Esophagus muscularis mucosa (tissue), 4 donors: ENCODE results near the gene ARMC9. TPM values are rescaled to one million over a fixed set of nuclear protein-coding genes. Genes with fewer than 3 reads are reported as not detected.

Experiments
- DNase-seq: peaks from one replicate; pipeline ENCODE4 v3.0.0-alpha.2; 2017; ENCODE audit errors: extremely low spot score
- H3K27ac ChIP-seq, 4 donors: fragments of 200-600 bp; sonication (generic); replicated peaks in 1 of 4; 1 replicate in 3 of 4; 2 replicates in 1 of 4; pipeline ENCODE4 v1.5.1; 2016 to 2019; ENCODE audit warnings: mild to moderate bottlenecking in 1 of 4
- H3K27me3 ChIP-seq, 4 donors: fragments of 200-600 bp; sonication (generic); one replicate each; pipeline versions ENCODE4 v1.5.1 to v1.6.0; 2016 to 2019
- H3K36me3 ChIP-seq, 4 donors: fragments of 200-600 bp; sonication (generic); one replicate each; pipeline ENCODE4 v1.5.1; 2016 to 2019
- H3K4me1 ChIP-seq, 4 donors: fragments of 200-600 bp; sonication (generic); one replicate each; pipeline ENCODE4 v1.5.1; 2016 to 2019
- H3K4me3 ChIP-seq, 4 donors: fragments of 200-600 bp; sonication (generic); 1 replicate in 2 of 4; 2 replicates in 2 of 4; pipeline ENCODE4 v1.5.1; 2016 to 2019; ENCODE audit warnings: mild to moderate bottlenecking in 4 of 4, moderate library complexity in 1 of 4
- H3K9me3 ChIP-seq, 4 donors: fragments of 200-600 bp; sonication (generic); 1 replicate in 3 of 4; 2 replicates in 1 of 4; pipeline ENCODE4 v1.5.1; 2016 to 2019
- EP300 ChIP-seq: sonication (generic); formaldehyde crosslinking; IDR thresholded peaks from one replicate; pipeline ENCODE4 v1.6.1; 2017; ENCODE audit warnings: antibody characterized with exemption
- POLR2A ChIP-seq: fragments of 450-650 bp; IDR thresholded peaks from one replicate; pipeline ENCODE4 v1.6.1; 2017; ENCODE audit warnings: antibody characterized with exemption, moderate library complexity, mild to moderate bottlenecking, low read depth
- POLR2AphosphoS5 ChIP-seq, 2 donors: sonication (generic); formaldehyde crosslinking; IDR thresholded peaks; one replicate each; pipeline ENCODE4 v1.6.1; 2017; ENCODE audit warnings: antibody characterized with exemption in 2 of 2
- WGBS: methylation state at CpG from one replicate; pipeline ENCODE4 v1.1.5; 2018; 5-methylcytosine and 5-hydroxymethylcytosine counted together
- intact Hi-C: fragments of 100-400 bp; cut with DNase I; formaldehyde crosslinking; loops from one replicate; pipeline ENCODE4 v1.15.1; 2023
- total RNA-seq, 4 donors: library from RNA; depleted of rRNA; stranded (reverse); fragments of >200 nt; gene quantifications; one replicate each; pipeline versions ENCODE4 v1.1.0 to v1.2.1, GENCODE V29; 2016
- TF ChIP-seq, protein P1 (sequence below), 3 experiments: fragments of 200-600 bp in 2 of 3; fragments of 450-650 bp in 1 of 3; sonication (generic) in 2 of 3; IDR thresholded peaks; one replicate each; pipeline ENCODE4 v1.5.1; 2017 to 2019; ENCODE audit warnings: antibody characterized with exemption in 3 of 3, mild to moderate bottlenecking in 2 of 3, moderate library complexity in 1 of 3

The ARMC9 gene
- total RNA-seq, 4 donors from 2014 or later: 119 to 262 (median 152) TPM

DNA sequence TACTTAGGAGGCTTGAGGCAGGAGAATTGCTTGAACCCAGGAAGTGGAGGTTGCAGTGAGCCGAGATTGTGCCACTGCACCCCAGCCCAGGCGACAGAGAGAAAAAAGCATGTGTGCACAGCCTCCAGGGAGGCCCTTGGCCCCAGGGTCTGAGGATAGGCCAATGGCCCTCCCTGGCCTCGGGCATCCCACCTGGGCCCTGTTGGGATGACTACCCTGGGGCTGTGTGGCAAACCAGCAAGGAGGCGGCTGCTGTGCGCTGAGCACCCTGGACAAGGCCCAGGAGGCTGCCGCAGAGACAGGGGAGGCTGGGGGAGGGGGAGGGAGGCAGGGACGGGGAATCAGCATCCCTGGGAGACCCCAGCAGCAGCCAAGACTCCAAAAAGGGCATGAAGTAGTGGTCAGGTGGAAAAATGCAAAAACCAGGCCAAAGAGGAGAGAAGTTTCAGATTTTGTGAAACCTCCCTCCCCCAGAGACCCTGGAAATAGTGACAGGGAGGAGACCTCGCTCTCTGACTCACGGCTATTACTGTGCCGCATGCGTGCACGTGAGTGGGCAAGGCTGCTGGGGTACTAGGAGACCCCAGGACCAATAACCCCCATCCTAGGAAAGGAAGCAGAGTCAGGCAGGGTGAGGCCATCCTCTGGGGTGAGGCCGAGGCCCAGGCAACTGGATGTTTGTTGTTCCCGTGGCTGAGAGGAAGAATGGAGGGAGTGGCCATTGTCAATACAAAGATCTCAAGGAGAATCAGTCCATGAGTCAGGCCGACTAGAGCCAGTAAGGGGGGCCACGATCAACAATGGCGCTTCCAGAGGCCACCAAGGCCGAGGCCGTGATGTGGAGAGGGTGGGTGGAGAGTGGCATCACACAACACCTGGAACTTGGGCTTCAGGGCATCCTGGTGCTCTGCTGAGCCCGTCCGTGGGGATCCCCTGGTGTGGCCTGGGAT is 181.1 kb downstream of the ARMC9 start:
- 88% methylated on average over 18 of the region's 21 CpGs for WGBS
- no peaks in the 10 kb centered on the region for H3K36me3 ChIP-seq
- H3K9me3 ChIP-seq: no peaks in the 10 kb centered on the region
- intact Hi-C loops: no loop called here
- TF ChIP-seq POLR2AphosphoS5 (IDR thresholded peaks at IDR 0.05): no peak
- TF ChIP-seq, protein P1, sequence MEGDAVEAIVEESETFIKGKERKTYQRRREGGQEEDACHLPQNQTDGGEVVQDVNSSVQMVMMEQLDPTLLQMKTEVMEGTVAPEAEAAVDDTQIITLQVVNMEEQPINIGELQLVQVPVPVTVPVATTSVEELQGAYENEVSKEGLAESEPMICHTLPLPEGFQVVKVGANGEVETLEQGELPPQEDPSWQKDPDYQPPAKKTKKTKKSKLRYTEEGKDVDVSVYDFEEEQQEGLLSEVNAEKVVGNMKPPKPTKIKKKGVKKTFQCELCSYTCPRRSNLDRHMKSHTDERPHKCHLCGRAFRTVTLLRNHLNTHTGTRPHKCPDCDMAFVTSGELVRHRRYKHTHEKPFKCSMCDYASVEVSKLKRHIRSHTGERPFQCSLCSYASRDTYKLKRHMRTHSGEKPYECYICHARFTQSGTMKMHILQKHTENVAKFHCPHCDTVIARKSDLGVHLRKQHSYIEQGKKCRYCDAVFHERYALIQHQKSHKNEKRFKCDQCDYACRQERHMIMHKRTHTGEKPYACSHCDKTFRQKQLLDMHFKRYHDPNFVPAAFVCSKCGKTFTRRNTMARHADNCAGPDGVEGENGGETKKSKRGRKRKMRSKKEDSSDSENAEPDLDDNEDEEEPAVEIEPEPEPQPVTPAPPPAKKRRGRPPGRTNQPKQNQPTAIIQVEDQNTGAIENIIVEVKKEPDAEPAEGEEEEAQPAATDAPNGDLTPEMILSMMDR (IDR thresholded peaks at IDR 0.05): no peak
- TF ChIP-seq EP300: no peak
- H3K27ac ChIP-seq: no peak overlapping the region
- DNase-seq: no peak
- H3K27me3 ChIP-seq: no peaks in the 10 kb centered on the region
- H3K4me1 ChIP-seq: no peaks in the 10 kb centered on the region
- no peak overlapping the region for H3K4me3 ChIP-seq

DNA sequence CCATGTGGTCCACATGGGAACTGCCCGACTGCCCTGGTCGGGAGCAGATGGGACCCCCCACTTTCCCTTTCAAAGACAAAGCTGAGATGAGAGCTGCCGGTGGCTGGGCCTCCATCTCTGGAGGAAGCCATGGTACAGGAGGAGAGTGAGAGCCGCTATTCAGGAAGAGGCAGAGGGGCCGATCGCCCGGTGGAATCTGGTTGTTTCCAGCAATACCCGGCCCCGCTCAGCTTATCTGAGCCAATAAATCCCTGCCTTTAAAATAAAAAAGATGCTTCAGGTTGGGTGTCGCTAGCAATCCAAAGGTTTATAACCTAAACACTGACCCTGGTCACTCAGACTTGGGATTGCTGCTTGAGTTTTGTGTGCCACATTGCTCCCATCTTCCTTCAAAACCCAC is 181.9 kb downstream of the ARMC9 start:
- Histone ChIP-seq H3K9me3 (no peaks in the 10 kb centered on the region), H3K36me3 (no peaks in the 10 kb centered on the region), H3K4me3 (no peak overlapping the region), H3K27ac (no peak overlapping the region), H3K4me1 (no peaks in the 10 kb centered on the region), H3K27me3 (no peaks in the 10 kb centered on the region)
- intact Hi-C loops: no loop called here
- TF ChIP-seq POLR2A (no peak), EP300 (no peak)
- TF ChIP-seq, protein P1 (IDR thresholded peaks at IDR 0.05): no peak
- no peak for DNase-seq
- WGBS: 94% methylated on average over 9 of the region's 10 CpGs

DNA sequence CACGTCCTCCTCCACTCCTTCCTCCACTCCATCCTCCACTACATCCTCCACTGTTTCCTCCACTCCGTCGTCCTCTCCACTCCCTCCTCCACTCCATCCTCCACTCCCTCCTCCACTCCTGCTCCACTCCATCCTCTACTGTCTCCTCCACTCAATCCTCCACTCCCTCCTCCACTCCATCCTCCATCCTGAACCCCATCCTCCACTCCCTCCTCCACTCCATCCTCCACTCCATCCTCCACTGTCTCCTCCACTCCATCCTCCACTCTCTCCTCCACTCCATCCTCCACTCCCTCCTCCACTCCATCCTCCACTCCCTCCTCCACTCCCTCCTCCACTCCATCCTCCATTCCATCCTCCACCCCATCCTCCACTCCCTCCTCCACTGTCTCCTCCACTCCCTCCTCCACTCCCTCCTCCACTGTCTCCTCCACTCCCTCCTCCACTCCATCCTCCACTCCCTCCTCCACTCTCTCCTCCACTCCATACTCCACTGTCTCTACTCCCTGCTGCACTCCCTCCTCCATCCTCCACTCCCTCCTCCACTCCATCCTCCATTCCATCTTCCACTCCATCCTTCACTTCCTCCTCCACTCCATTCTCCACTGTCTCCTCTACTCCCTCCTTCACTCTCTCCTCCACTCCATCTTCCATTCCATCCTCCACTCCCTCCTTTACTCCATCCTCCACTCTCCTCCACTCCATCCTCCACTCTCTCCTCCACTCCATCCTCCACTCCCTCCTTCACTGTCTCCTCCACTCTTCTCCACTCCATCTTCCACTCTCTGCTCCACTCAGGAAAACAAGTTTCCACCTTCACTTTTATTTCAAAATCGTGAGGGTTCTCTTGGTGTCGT is 182.8 kb downstream of the ARMC9 start:
- H3K27ac ChIP-seq: no peak overlapping the region
- H3K9me3 ChIP-seq: no peaks in the 10 kb centered on the region
- H3K36me3 ChIP-seq: peaks cover 0 to 7% (median 3%) of the 10 kb centered on the region in 4 donors
- DNase-seq: no peak
- TF ChIP-seq POLR2AphosphoS5 (IDR thresholded peaks at IDR 0.05): no peak
- intact Hi-C loops: no loop called here
- H3K27me3 ChIP-seq: no peaks in the 10 kb centered on the region
- H3K4me3 ChIP-seq: no peak overlapping the region
- WGBS: 91% methylated on average over 5 of the region's 5 CpGs
- no peaks in the 10 kb centered on the region for H3K4me1 ChIP-seq

DNA sequence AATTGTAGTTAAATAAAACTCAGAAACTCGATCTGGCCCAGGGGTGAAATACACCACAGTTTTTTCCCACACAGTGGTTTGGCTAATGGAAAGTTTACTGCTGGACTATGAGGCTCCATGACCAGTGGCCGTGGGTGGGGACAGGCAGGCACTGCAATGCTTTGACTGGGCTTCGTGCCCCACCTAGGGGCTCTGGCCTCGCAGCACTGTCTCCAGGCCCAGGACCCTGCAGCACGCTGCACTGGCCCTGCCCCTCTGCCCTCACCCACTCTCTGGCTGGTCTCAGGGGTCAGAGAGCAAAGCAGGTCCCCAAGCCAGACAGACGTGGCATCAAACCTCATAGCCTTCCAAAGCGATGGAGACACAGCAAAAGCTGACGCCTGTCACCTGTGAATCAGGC is 183.7 kb downstream of the ARMC9 start:
- Histone ChIP-seq H3K27me3 (no peaks in the 10 kb centered on the region), H3K36me3 (peaks cover 0 to 7% (median 3%) of the 10 kb centered on the region in 4 donors), H3K4me3 (no peak overlapping the region), H3K4me1 (no peaks in the 10 kb centered on the region), H3K27ac (no peak overlapping the region), H3K9me3 (no peaks in the 10 kb centered on the region)
- intact Hi-C loops: no loop called here
- TF ChIP-seq, protein P1 (IDR thresholded peaks at IDR 0.05): no peak
- TF ChIP-seq EP300 (no peak), POLR2A (no peak), POLR2AphosphoS5 (IDR thresholded peaks at IDR 0.05) (no peak)
- DNase-seq: no peak
- 85% methylated on average over 6 of the region's 8 CpGs for WGBS

DNA sequence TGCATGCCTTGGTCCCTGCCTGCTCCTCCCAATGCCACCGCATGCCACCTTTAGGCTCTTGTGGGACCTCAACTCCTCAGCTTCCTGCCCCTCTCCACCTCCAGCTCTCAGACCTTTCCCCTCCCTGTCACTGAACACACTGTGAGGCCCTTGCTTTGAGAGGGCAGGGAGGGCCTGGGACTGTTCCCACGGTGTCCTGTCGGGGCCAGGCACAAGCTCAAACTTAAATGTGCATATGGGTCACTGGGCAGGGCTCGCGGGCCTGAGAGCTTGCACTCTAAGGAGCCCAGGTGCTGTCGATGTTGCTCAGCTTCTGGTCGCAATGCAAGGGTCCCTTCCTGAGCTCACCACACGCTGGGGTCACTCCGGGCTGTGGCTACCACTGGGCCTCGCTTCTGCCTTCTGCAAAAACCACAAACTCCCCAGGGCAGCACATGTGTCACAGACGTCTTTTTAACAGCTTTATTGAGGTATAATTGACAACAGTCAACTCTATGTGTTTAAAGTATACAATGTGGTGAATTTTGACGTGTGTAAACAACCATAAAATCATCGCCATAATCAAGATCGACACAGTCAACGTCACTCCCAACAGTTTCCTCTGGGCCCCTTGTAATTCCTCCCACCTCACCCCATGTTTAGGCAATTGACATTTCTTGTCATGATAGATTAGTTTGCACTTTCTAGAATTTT is 185.1 kb downstream of the ARMC9 start:
- peaks cover 0 to 8% (median 3%) of the 10 kb centered on the region in 4 donors for H3K4me1 ChIP-seq
- no peaks in the 10 kb centered on the region for H3K27me3 ChIP-seq
- no peaks in the 10 kb centered on the region for H3K9me3 ChIP-seq
- no peak overlapping the region for H3K27ac ChIP-seq
- intact Hi-C loops: no loop called here
- 73% methylated on average over 15 of the region's 15 CpGs for WGBS
- no peak for TF ChIP-seq EP300
- TF ChIP-seq, protein P1 (IDR thresholded peaks at IDR 0.05): no peak
- no peak for TF ChIP-seq POLR2AphosphoS5 (IDR thresholded peaks at IDR 0.05)
- TF ChIP-seq POLR2A: no peak
- no peak for DNase-seq
- H3K4me3 ChIP-seq: no peak overlapping the region
- H3K36me3 ChIP-seq: peaks cover 0 to 7% (median 3%) of the 10 kb centered on the region in 4 donors
